Measurements from ENCODE around the gene RAB7B.

DNA sequence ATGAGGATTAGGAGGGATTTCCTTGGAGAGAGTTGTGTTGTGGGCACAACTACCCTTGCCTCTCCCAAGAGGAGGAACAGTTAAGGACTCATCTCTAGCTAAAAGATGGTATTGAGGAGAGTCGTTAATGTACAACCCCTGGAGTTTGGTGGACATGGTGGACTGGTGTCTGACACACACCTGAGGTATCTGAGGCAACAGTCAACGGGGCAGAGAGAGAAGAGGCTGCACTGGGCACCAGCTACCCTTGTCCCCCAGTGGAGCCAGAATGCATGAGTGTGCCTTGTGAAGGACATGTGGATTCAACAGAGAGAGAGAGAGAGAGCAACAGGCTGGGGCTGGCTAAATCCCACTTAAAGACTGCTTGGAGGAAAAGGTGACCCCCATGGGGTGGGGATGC is 13.0 kb downstream of the RAB7B start:
- TF ChIP-seq POLR2A (IDR thresholded peaks at IDR 0.05) (no peak), EP300 (IDR thresholded peaks at IDR 0.05) (no peak)
- TF ChIP-seq, protein P1, sequence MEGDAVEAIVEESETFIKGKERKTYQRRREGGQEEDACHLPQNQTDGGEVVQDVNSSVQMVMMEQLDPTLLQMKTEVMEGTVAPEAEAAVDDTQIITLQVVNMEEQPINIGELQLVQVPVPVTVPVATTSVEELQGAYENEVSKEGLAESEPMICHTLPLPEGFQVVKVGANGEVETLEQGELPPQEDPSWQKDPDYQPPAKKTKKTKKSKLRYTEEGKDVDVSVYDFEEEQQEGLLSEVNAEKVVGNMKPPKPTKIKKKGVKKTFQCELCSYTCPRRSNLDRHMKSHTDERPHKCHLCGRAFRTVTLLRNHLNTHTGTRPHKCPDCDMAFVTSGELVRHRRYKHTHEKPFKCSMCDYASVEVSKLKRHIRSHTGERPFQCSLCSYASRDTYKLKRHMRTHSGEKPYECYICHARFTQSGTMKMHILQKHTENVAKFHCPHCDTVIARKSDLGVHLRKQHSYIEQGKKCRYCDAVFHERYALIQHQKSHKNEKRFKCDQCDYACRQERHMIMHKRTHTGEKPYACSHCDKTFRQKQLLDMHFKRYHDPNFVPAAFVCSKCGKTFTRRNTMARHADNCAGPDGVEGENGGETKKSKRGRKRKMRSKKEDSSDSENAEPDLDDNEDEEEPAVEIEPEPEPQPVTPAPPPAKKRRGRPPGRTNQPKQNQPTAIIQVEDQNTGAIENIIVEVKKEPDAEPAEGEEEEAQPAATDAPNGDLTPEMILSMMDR (IDR thresholded peaks at IDR 0.05) = no peak
